ENCODE data around the gene PCSK6. TPM values are rescaled to one million over a fixed set of nuclear protein-coding genes. Genes with fewer than 3 reads are reported as not detected.
A peak's percentile ranks its signal among the peaks of the same experiment; 100 is the strongest.
"Not testable (repeated sequence)": the region's sequence is repeated elsewhere in the genome, so short reads cannot be mapped to it uniquely, and the experiment has no call there.

Gene PCSK6
- total RNA-seq, 2 experiments from 2014 or later = 2.7 to 3.0 TPM

GRCh38 chr15:101380146-101380545, 109.4 kb downstream of the PCSK6 start:
- intact Hi-C loops (cut with micrococcal nuclease) = no loop called here
- POLR2A ChIA-PET = no interaction called here
- Mint-ChIP-seq H3K4me3 (no peak overlapping the region), H3K27ac (no peak overlapping the region), H3K27me3 (no peaks in the 10 kb centered on the region), H3K4me1 (ENCODE audit: low read depth) (peaks cover 4% of the 10 kb centered on the region), H3K36me3 (ENCODE audit: low read depth) (no peaks in the 10 kb centered on the region), H3K9me3 (no peaks in the 10 kb centered on the region)
- DNase-seq = no peak
- no peak for TF ChIP-seq CTCF (IDR thresholded peaks at IDR 0.05)
- CTCF ChIA-PET = no interaction called here
- ATAC-seq = no peak

GRCh38 chr15:101379647-101380046, 109.9 kb downstream of the PCSK6 start:
- peaks cover 4% of the 10 kb centered on the region for H3K4me1 Mint-ChIP-seq (ENCODE audit: low read depth)
- no peak for TF ChIP-seq CTCF (IDR thresholded peaks at IDR 0.05)
- H3K9me3 Mint-ChIP-seq = no peaks in the 10 kb centered on the region
- POLR2A ChIA-PET = no interaction called here
- no peaks in the 10 kb centered on the region for H3K36me3 Mint-ChIP-seq (ENCODE audit: low read depth)
- intact Hi-C loops (cut with micrococcal nuclease) = no loop called here
- ATAC-seq = no peak
- no peak for DNase-seq
- no peak overlapping the region for H3K4me3 Mint-ChIP-seq
- no peaks in the 10 kb centered on the region for H3K27me3 Mint-ChIP-seq
- no peak overlapping the region for H3K27ac Mint-ChIP-seq
- CTCF ChIA-PET = no interaction called here

GRCh38 chr15:101378879-101379278, 110.6 kb downstream of the PCSK6 start:
- intact Hi-C loops (cut with micrococcal nuclease) = no loop called here
- peaks cover 4% of the 10 kb centered on the region for H3K4me1 Mint-ChIP-seq (ENCODE audit: low read depth)
- ChIA-PET POLR2A (no interaction called here), CTCF (no interaction called here)
- no peak for TF ChIP-seq CTCF (IDR thresholded peaks at IDR 0.05)
- H3K27ac Mint-ChIP-seq = no peak overlapping the region
- no peaks in the 10 kb centered on the region for H3K9me3 Mint-ChIP-seq
- H3K4me3 Mint-ChIP-seq = no peak overlapping the region
- H3K36me3 Mint-ChIP-seq (ENCODE audit: low read depth) = no peaks in the 10 kb centered on the region
- H3K27me3 Mint-ChIP-seq = no peaks in the 10 kb centered on the region
- DNase-seq = no peak
- ATAC-seq = no peak

- Mint-ChIP-seq H3K27me3 (no peaks in the 10 kb centered on the region), H3K27ac (no peak overlapping the region), H3K36me3 (ENCODE audit: low read depth) (no peaks in the 10 kb centered on the region), H3K4me1 (ENCODE audit: low read depth) (peaks cover 4% of the 10 kb centered on the region), H3K9me3 (no peaks in the 10 kb centered on the region), H3K4me3 (no peak overlapping the region)
- no peak for ATAC-seq
- ChIA-PET CTCF (interaction anchor here (1.2 kb wide), 1 partner anchor 51 kb away, joined by 3 read pairs; no protein-coding TSS in a partner anchor), POLR2A (no interaction called here)
- DNase-seq = no peak
- TF ChIP-seq CTCF (IDR thresholded peaks at IDR 0.05) = no peak
- intact Hi-C loops (cut with micrococcal nuclease) = no loop called here
These were observed 111.2 kb downstream of the PCSK6 start for GRCh38 chr15:101378171-101378755.

- DNase-seq (no peak), ATAC-seq (no peak)
- peaks cover 3% of the 10 kb centered on the region for H3K27me3 Mint-ChIP-seq
- peak overlapping the region; percentile 46 for H3K27ac Mint-ChIP-seq
- intact Hi-C loops (cut with micrococcal nuclease) = no loop called here
- no peaks in the 10 kb centered on the region for H3K9me3 Mint-ChIP-seq
- POLR2A ChIA-PET = no interaction called here
- TF ChIP-seq CTCF (IDR thresholded peaks at IDR 0.05) = no peak
- CTCF ChIA-PET = interaction anchor here (0.7 to 1.2 kb wide), 2 partner anchors 16 to 53 kb away, joined by 3 read pairs; no protein-coding TSS in a partner anchor
- no peaks in the 10 kb centered on the region for H3K36me3 Mint-ChIP-seq (ENCODE audit: low read depth)
- H3K4me3 Mint-ChIP-seq = no peak overlapping the region
- H3K4me1 Mint-ChIP-seq (ENCODE audit: low read depth) = peaks cover 9% of the 10 kb centered on the region
These were observed 112.7 kb downstream of the PCSK6 start for GRCh38 chr15:101376615-101377395.

- H3K4me3 Mint-ChIP-seq; POLR2A ChIA-PET; CTCF ChIA-PET; DNase-seq; ATAC-seq; H3K27me3 Mint-ChIP-seq; H3K9me3 Mint-ChIP-seq; H3K36me3 Mint-ChIP-seq (ENCODE audit: low read depth); H3K27ac Mint-ChIP-seq; intact Hi-C loops (cut with micrococcal nuclease); H3K4me1 Mint-ChIP-seq (ENCODE audit: low read depth): not testable (repeated sequence)
These were observed 114.5 kb downstream of the PCSK6 start for GRCh38 chr15:101375006-101375405.
